Endothelial cell of umbilical vein (primary cell): ENCODE measurements around the gene SSR4. TPM values are rescaled to one million over a fixed set of nuclear protein-coding genes. Genes with fewer than 3 reads are reported as not detected.
"Not testable (repeated sequence)": the region's sequence is repeated elsewhere in the genome, so short reads cannot be mapped to it uniquely, and the experiment has no call there.

Experiments used
- BruUV-seq: library from RNA; stranded (reverse); fragments of 400-500 nt; replicated peaks from 2 replicates; lab custom pipeline; 2021; lab: Mats Ljungman, UMichigan
- CTCF ChIA-PET: fragments of 300-600, 350-600 bp; sonication (Branson Sonifier 250); formaldehyde crosslinking; loops from one replicate; lab custom pipeline; 2021; ENCODE audit warnings: antibody characterized with exemption, inconsistent platforms; lab: Charles Lee
- POLR2A ChIA-PET: fragments of 300-600, 350-600 bp; sonication (Branson Sonifier 250); formaldehyde crosslinking; loops from one replicate; lab custom pipeline; 2021; ENCODE audit warnings: antibody characterized with exemption, inconsistent platforms; lab: Charles Lee
- DNase-seq: peaks from one replicate; pipeline ENCODE4 v3.0.0-alpha.2; 2011; ENCODE audit warnings: low read depth, low spot score
- FAIRE-seq: peaks from 2 replicates; lab custom pipeline; 2011; peaks lifted over from hg19 to GRCh38; lab: Jason Lieb, UNC
- H2AFZ ChIP-seq: 2 replicates; pipeline ENCODE4 v1.6.0; 2012; ENCODE audit warnings: low read depth, low read length, control low read depth, inconsistent platforms
- H3K27ac ChIP-seq: 2 replicates; pipeline ENCODE4 v1.5.1; 2011; ENCODE audit warnings: low read depth, mild to moderate bottlenecking, control low read depth, low read length, moderate library complexity; ENCODE audit not compliant: insufficient read depth
- H3K27me3 ChIP-seq, 2 experiments: 2 replicates each; pipeline versions ENCODE4 v1.6.0 to v1.6.1; 2011; ENCODE audit warnings: low read length in 2 of 2, mixed read lengths in 1 of 2; ENCODE audit not compliant: control insufficient read depth in 2 of 2, insufficient read depth in 2 of 2
- H3K36me3 ChIP-seq, 2 experiments: 2 replicates in 1 of 2; 3 replicates in 1 of 2; pipeline ENCODE4 v1.5.1; 2011; ENCODE audit warnings: low read length in 2 of 2, mild to moderate bottlenecking in 1 of 2, moderate library complexity in 1 of 2; ENCODE audit not compliant: control insufficient read depth in 2 of 2, insufficient read depth in 2 of 2; ENCODE audit errors: extremely low read depth in 1 of 2
- H3K4me1 ChIP-seq: 3 replicates; pipeline ENCODE4 v1.5.1; 2011; ENCODE audit warnings: mild to moderate bottlenecking, low read length; ENCODE audit not compliant: control insufficient read depth, insufficient read depth; ENCODE audit errors: extremely low read depth
- H3K4me2 ChIP-seq: 2 replicates; pipeline ENCODE4 v1.6.1; 2011; ENCODE audit warnings: low read length, control low read depth, mixed read lengths; ENCODE audit not compliant: insufficient read depth
- H3K4me3 ChIP-seq, 3 experiments: fragments of 200-600 bp in 1 of 3; sonication (generic), shearing (Covaris generic) in 1 of 3; replicated peaks in 1 of 3; 2 replicates each; pipeline ENCODE4 v1.5.1; 2011 to 2016; ENCODE audit warnings: control low read depth in 3 of 3, low read length in 3 of 3, mild to moderate bottlenecking in 2 of 3, inconsistent platforms in 1 of 3, low read depth in 1 of 3, moderate library complexity in 1 of 3; ENCODE audit not compliant: insufficient read depth in 1 of 3
- H3K79me2 ChIP-seq: 2 replicates; pipeline ENCODE4 v1.6.0; 2012; ENCODE audit warnings: low read length, inconsistent platforms; ENCODE audit not compliant: control insufficient read depth, insufficient read depth
- H3K9ac ChIP-seq: replicated peaks from 2 replicates; pipeline ENCODE3; 2011; ENCODE audit warnings: low read length, control low read depth; ENCODE audit not compliant: insufficient read depth; ENCODE audit errors: extremely low read depth
- H3K9me1 ChIP-seq: replicated peaks from 3 replicates; pipeline ENCODE4 v1.6.0; 2011; ENCODE audit warnings: mild to moderate bottlenecking, low read length; ENCODE audit not compliant: control insufficient read depth, insufficient read depth; ENCODE audit errors: extremely low read depth
- H3K9me3 ChIP-seq: replicated peaks from 2 replicates; pipeline ENCODE4 v1.5.1; 2012; ENCODE audit warnings: low read length, inconsistent platforms; ENCODE audit not compliant: control insufficient read depth, insufficient read depth
- H4K20me1 ChIP-seq: replicated peaks from 2 replicates; pipeline ENCODE3; 2011; ENCODE audit warnings: mild to moderate bottlenecking, low read length; ENCODE audit not compliant: control insufficient read depth, insufficient read depth; ENCODE audit errors: extremely low read depth
- CTCF ChIP-seq, 2 donors: IDR thresholded peaks; 1 replicate in 1 of 2; 2 replicates in 1 of 2; pipeline ENCODE4 v1.5.1; 2011; ENCODE audit warnings: low read length in 2 of 2, mild to moderate bottlenecking in 2 of 2, moderate library complexity in 2 of 2, control low read depth in 1 of 2, inconsistent platforms in 1 of 2, low read depth in 1 of 2; ENCODE audit not compliant: insufficient read depth in 1 of 2; ENCODE audit errors: extremely low read depth in 1 of 2
- JUN ChIP-seq: IDR thresholded peaks from 2 replicates; pipeline ENCODE4 v1.6.1; 2011; ENCODE audit warnings: borderline replicate concordance, low read depth; ENCODE audit not compliant: insufficient read length, insufficient read depth
- MAX ChIP-seq: IDR thresholded peaks from 2 replicates; pipeline ENCODE4 v1.6.1; 2011; ENCODE audit not compliant: insufficient read depth, insufficient read length
- POLR2A ChIP-seq: IDR thresholded peaks from 2 replicates; pipeline ENCODE4 v1.6.1; 2012; ENCODE audit warnings: low read depth, mild to moderate bottlenecking, control low read depth, low read length
- dilution Hi-C: fragments of 300-500 bp; cut with MboI; formaldehyde crosslinking; loops from one replicate; pipeline ENCODE4 v1.15.0; 2019; ENCODE audit warnings: low sequenced_read_pairs; ENCODE audit not compliant: extremely low pct_ligation_motif_present
- intact Hi-C: fragments of 100-400 bp; cut with micrococcal nuclease; formaldehyde crosslinking; loops from one replicate; pipeline ENCODE4 v1.10.0; 2022
- polyA plus RNA-seq, 4 experiments: library from polyadenylated mRNA; depleted of rRNA in 3 of 4; stranded (reverse) in 3 of 4; unstranded in 1 of 4; fragments of >200 nt; gene quantifications; 2 replicates each; pipeline versions ENCODE4 v1.2.1 to v1.2.3, GENCODE V29; 2011 to 2012; ENCODE audit warnings: missing spikeins in 1 of 4
- total RNA-seq: library from RNA; stranded (reverse); gene quantifications from 2 replicates; pipeline ENCODE4 v1.2.3, GENCODE V29; 2021

SSR4 gene
- total and polyA plus RNA-seq, 2 donors (not counting 3 experiments of a cell fraction or from before 2014, with no cell fraction given): 235 to 732 TPM

- CTCF ChIA-PET: interaction anchor here (0.9 kb wide), 1 partner anchor 42 kb away, joined by 3 read pairs; no protein-coding TSS in a partner anchor
- DNase-seq: no peak
- H4K20me1 ChIP-seq: no peaks in the 10 kb centered on the region
- no peaks in the 10 kb centered on the region for H3K9me1 ChIP-seq
- H3K4me3 ChIP-seq: no peak overlapping the region
- no peaks in the 10 kb centered on the region for H3K36me3 ChIP-seq
- peaks cover 0 to 2% of the 10 kb centered on the region in 2 experiments for H3K27me3 ChIP-seq
- H3K27ac ChIP-seq: no peak overlapping the region
- no peak overlapping the region for H3K9ac ChIP-seq
- POLR2A ChIA-PET: no interaction called here
- peaks cover 4% of the 10 kb centered on the region for H3K4me1 ChIP-seq
- dilution Hi-C loops: no loop called here
- H3K4me2 ChIP-seq: no peak overlapping the region
- no TSS peak for BruUV-seq
- no peak for FAIRE-seq
- intact Hi-C loops: loop anchor here (10.0 kb wide), 1 partner anchor 68 kb away; the partner anchor contains the start of gene L1CAM
- TF ChIP-seq CTCF (IDR thresholded peaks at IDR 0.05; ENCODE audit: extremely low read depth in 1 of 2, insufficient read depth in 1 of 2, low read depth in 1 of 2, low read length in 2 of 2): no peak
- TF ChIP-seq JUN: no peak
- no peak for TF ChIP-seq MAX
- TF ChIP-seq POLR2A: no peak
- H3K9me3 ChIP-seq: no peaks in the 10 kb centered on the region
- no peak overlapping the region for H2AFZ ChIP-seq
- no peaks in the 10 kb centered on the region for H3K79me2 ChIP-seq
Observed at GRCh38 chrX:153816831-153817690, 22.6 kb downstream of the SSR4 start.

- H3K4me3 ChIP-seq, H4K20me1 ChIP-seq, H2AFZ ChIP-seq, H3K27me3 ChIP-seq, FAIRE-seq, dilution Hi-C loops, H3K9ac ChIP-seq, H3K79me2 ChIP-seq, H3K9me3 ChIP-seq, H3K4me2 ChIP-seq, BruUV-seq, H3K36me3 ChIP-seq, DNase-seq, H3K9me1 ChIP-seq, POLR2A ChIA-PET, H3K27ac ChIP-seq, H3K4me1 ChIP-seq: not testable (repeated sequence)
- intact Hi-C loops: loop anchor here (10.0 kb wide), 1 partner anchor 67 kb away; the partner anchor contains the start of gene L1CAM
- CTCF ChIA-PET: interaction anchor here (0.6 kb wide), 1 partner anchor 58 kb away, joined by 4 read pairs; no protein-coding TSS in a partner anchor
Observed at GRCh38 chrX:153818064-153818463, 23.6 kb downstream of the SSR4 start.
